HG03442 (cell line): Measurements from ENCODE around the gene MIR17HG.

Source experiments
- ATAC-seq: cut with Tn5 transposase; IDR thresholded peaks from one replicate; pipeline ENCODE4 v1.9.1; 2021; ENCODE audit warnings: mild to moderate bottlenecking, moderate library complexity; ENCODE audit not compliant: unreplicated experiment

MIR17HG gene

GRCh38 chr13:91368101-91368500 is 20.6 kb downstream of the MIR17HG start:
- no peak for ATAC-seq

GRCh38 chr13:91368676-91369440 is 21.4 kb downstream of the MIR17HG start:
- peak; percentile 39 for ATAC-seq

GRCh38 chr13:91369441-91369831 is 21.9 kb downstream of the MIR17HG start:
- peak; percentile 37 for ATAC-seq

GRCh38 chr13:91370501-91370900 is 23.0 kb downstream of the MIR17HG start:
- ATAC-seq = no peak

GRCh38 chr13:91372911-91373310 is 25.4 kb downstream of the MIR17HG start:
- ATAC-seq = no peak

- peak; percentile 98 for ATAC-seq
Measured at GRCh38 chr13:91375116-91375729, 27.7 kb downstream of the MIR17HG start.

- peak; percentile 48 for ATAC-seq
Measured at GRCh38 chr13:91381371-91381770, 33.9 kb downstream of the MIR17HG start.

GRCh38 chr13:91383836-91384235 is 36.3 kb downstream of the MIR17HG start:
- no peak for ATAC-seq

- no peak for ATAC-seq
Measured at GRCh38 chr13:91384896-91385295, 37.4 kb downstream of the MIR17HG start.

- ATAC-seq = no peak
Measured at GRCh38 chr13:91389186-91389585, 41.7 kb downstream of the MIR17HG start.

- ATAC-seq = no peak
Measured at GRCh38 chr13:91397595-91397994, 50.1 kb downstream of the MIR17HG start.

- ATAC-seq = peak; percentile 96
Measured at GRCh38 chr13:91398413-91399188, 51.1 kb downstream of the MIR17HG start, which contains the start of gene GPC5. Gene GPC5, plus strand, starts transcription at chr13:91398621.

- no peak for ATAC-seq
Measured at GRCh38 chr13:91399189-91400062, 51.9 kb downstream of the MIR17HG start.

- ATAC-seq = no peak
Measured at GRCh38 chr13:91400063-91400399, 52.5 kb downstream of the MIR17HG start.

- ATAC-seq = no peak
Measured at GRCh38 chr13:91400671-91401070, 53.2 kb downstream of the MIR17HG start.

GRCh38 chr13:91401920-91402319 is 54.4 kb downstream of the MIR17HG start:
- ATAC-seq = no peak
